ENCODE measurements around the gene SCML1. TPM values are rescaled to one million over a fixed set of nuclear protein-coding genes. Genes with fewer than 3 reads are reported as not detected.

Gene SCML1
- total RNA-seq, 1 donor from 2014 or later = 5.1 TPM

GRCh38 chrX:17735406-17735805 is 1.9 kb upstream of the SCML1 start:
- Histone ChIP-seq H3K4me3 (ENCODE audit: insufficient read depth, low read depth, low read length) (no peak overlapping the region), H3K79me2 (ENCODE audit: insufficient read depth, low read length) (peaks cover 20% of the 10 kb centered on the region), H3K36me3 (ENCODE audit: insufficient read depth, low read length) (peaks cover 2% of the 10 kb centered on the region), H2AFZ (ENCODE audit: low read depth, low read length) (no peak overlapping the region), H3K27ac (ENCODE audit: low read depth, low read length) (no peak overlapping the region), H3K4me1 (ENCODE audit: insufficient read depth, low read length) (no peaks in the 10 kb centered on the region), H3K9me3 (ENCODE audit: insufficient read depth, low read depth, low read length) (no peaks in the 10 kb centered on the region), H3K4me2 (ENCODE audit: low read length) (no peak overlapping the region), H3K27me3 (ENCODE audit: insufficient read depth, low read length) (no peaks in the 10 kb centered on the region), H4K20me1 (ENCODE audit: insufficient read depth, low read length) (peaks cover 4% of the 10 kb centered on the region), H3K9ac (ENCODE audit: low read length) (no peak overlapping the region)
- H3K36me3 Mint-ChIP-seq (ENCODE audit: low read depth, unreplicated experiment) = peaks cover 2% of the 10 kb centered on the region
- no peak overlapping the region for H3K4me3 Mint-ChIP-seq (ENCODE audit: unreplicated experiment)
- no peak for DNase-seq (ENCODE audit: low read depth)
- H3K27me3 Mint-ChIP-seq (ENCODE audit: low read depth, unreplicated experiment) = no peaks in the 10 kb centered on the region
- H3K4me1 Mint-ChIP-seq (ENCODE audit: low read depth, unreplicated experiment) = peaks cover 2% of the 10 kb centered on the region
- H3K27ac Mint-ChIP-seq (ENCODE audit: unreplicated experiment) = no peak overlapping the region
- H3K9me3 Mint-ChIP-seq (ENCODE audit: unreplicated experiment) = no peaks in the 10 kb centered on the region
- no peak for FAIRE-seq
- no peak for TF ChIP-seq EZH2 (IDR thresholded peaks at IDR 0.05; ENCODE audit: insufficient read depth, low read length)
- TF ChIP-seq CTCF (IDR thresholded peaks at IDR 0.05; ENCODE audit: insufficient read depth, low read depth, low read length) = no peak

GRCh38 chrX:17736478-17736855 is 826 bp upstream of the SCML1 start:
- Mint-ChIP-seq H3K27me3 (ENCODE audit: low read depth, unreplicated experiment) (no peaks in the 10 kb centered on the region), H3K4me1 (ENCODE audit: low read depth, unreplicated experiment) (peaks cover 2% of the 10 kb centered on the region), H3K27ac (ENCODE audit: unreplicated experiment) (no peak overlapping the region), H3K36me3 (ENCODE audit: low read depth, unreplicated experiment) (peaks cover 2% of the 10 kb centered on the region), H3K4me3 (ENCODE audit: unreplicated experiment) (peak overlapping the region; percentile 81), H3K9me3 (ENCODE audit: unreplicated experiment) (no peaks in the 10 kb centered on the region)
- Histone ChIP-seq H4K20me1 (ENCODE audit: insufficient read depth, low read length) (peaks cover 8% of the 10 kb centered on the region), H3K79me2 (ENCODE audit: insufficient read depth, low read length) (peaks cover 31% of the 10 kb centered on the region), H3K36me3 (ENCODE audit: insufficient read depth, low read length) (peaks cover 2% of the 10 kb centered on the region), H3K4me1 (ENCODE audit: insufficient read depth, low read length) (no peaks in the 10 kb centered on the region), H3K9ac (ENCODE audit: low read length) (peak overlapping the region; percentile 74), H3K27ac (ENCODE audit: low read depth, low read length) (peak overlapping the region; percentile 73), H3K4me2 (ENCODE audit: low read length) (peak overlapping the region; percentile 80), H3K9me3 (ENCODE audit: insufficient read depth, low read depth, low read length) (no peaks in the 10 kb centered on the region), H3K4me3 (ENCODE audit: insufficient read depth, low read depth, low read length) (peak overlapping the region; percentile 54), H2AFZ (ENCODE audit: low read depth, low read length) (peak overlapping the region; percentile 60), H3K27me3 (ENCODE audit: insufficient read depth, low read length) (no peaks in the 10 kb centered on the region)
- no peak for FAIRE-seq
- no peak for TF ChIP-seq EZH2 (IDR thresholded peaks at IDR 0.05; ENCODE audit: insufficient read depth, low read length)
- no peak for TF ChIP-seq CTCF (IDR thresholded peaks at IDR 0.05; ENCODE audit: insufficient read depth, low read depth, low read length)
- DNase-seq (ENCODE audit: low read depth) = no peak

- Mint-ChIP-seq H3K9me3 (ENCODE audit: unreplicated experiment) (no peaks in the 10 kb centered on the region), H3K36me3 (ENCODE audit: low read depth, unreplicated experiment) (peaks cover under 1% of the 10 kb centered on the region), H3K4me1 (ENCODE audit: low read depth, unreplicated experiment) (peaks cover 2% of the 10 kb centered on the region), H3K27me3 (ENCODE audit: low read depth, unreplicated experiment) (no peaks in the 10 kb centered on the region), H3K27ac (ENCODE audit: unreplicated experiment) (no peak overlapping the region), H3K4me3 (ENCODE audit: unreplicated experiment) (peak overlapping the region; percentile 92)
- H3K4me2 ChIP-seq (ENCODE audit: low read length) = peak overlapping the region; percentile 98
- H4K20me1 ChIP-seq (ENCODE audit: insufficient read depth, low read length) = peaks cover 13% of the 10 kb centered on the region
- DNase-seq (ENCODE audit: low read depth) (no peak), FAIRE-seq (no peak)
- H3K4me3 ChIP-seq (ENCODE audit: insufficient read depth, low read depth, low read length) = peak overlapping the region; percentile 81
- peak overlapping the region; percentile 95 for H3K9ac ChIP-seq (ENCODE audit: low read length)
- H3K27me3 ChIP-seq (ENCODE audit: insufficient read depth, low read length) = no peaks in the 10 kb centered on the region
- TF ChIP-seq CTCF (IDR thresholded peaks at IDR 0.05; ENCODE audit: insufficient read depth, low read depth, low read length) = no peak
- no peak for TF ChIP-seq EZH2 (IDR thresholded peaks at IDR 0.05; ENCODE audit: insufficient read depth, low read length)
- H3K27ac ChIP-seq (ENCODE audit: low read depth, low read length) = peak overlapping the region; percentile 89
- no peaks in the 10 kb centered on the region for H3K4me1 ChIP-seq (ENCODE audit: insufficient read depth, low read length)
- peak overlapping the region; percentile 85 for H2AFZ ChIP-seq (ENCODE audit: low read depth, low read length)
- no peaks in the 10 kb centered on the region for H3K9me3 ChIP-seq (ENCODE audit: insufficient read depth, low read depth, low read length)
- H3K36me3 ChIP-seq (ENCODE audit: insufficient read depth, low read length) = peaks cover 2% of the 10 kb centered on the region
- peaks cover 37% of the 10 kb centered on the region for H3K79me2 ChIP-seq (ENCODE audit: insufficient read depth, low read length)
Observed at GRCh38 chrX:17737710-17737985, 355 bp downstream of the SCML1 start.

Measured in astrocyte (in vitro differentiated cells and primary cell).